Inflammatory macrophage (primary cell): Measurements from ENCODE around the gene USP28.
A peak's percentile ranks its signal among the peaks of the same experiment; 100 is the strongest.
"Not testable (repeated sequence)": the region's sequence is repeated elsewhere in the genome, so short reads cannot be mapped to it uniquely, and the experiment has no call there.

Source experiments
- DNase-seq, 2 donors: peaks; one replicate each; pipeline ENCODE4 v3.0.0-alpha.2; 2020 to 2022

The USP28 gene

DNA sequence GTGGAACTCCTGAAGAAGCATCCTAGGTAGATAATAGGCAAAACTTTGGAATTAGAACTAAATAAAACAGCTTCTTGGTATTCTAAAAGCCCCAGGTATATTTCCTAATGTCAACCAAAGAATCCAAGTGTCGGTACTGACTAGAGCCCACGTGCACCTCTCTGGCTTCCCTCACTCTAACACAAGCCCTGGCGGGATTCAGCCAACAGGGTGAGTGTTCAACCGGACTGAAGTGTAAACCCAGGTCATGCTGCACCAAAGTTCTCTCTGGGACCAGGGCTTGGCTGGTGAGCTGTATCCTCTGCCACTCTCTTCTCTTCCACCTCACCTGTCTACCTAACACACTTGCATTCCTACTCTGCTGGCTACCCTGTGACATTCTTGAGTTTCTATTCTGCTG lies 40.1 kb downstream of the USP28 start:
- DNase-seq, result no peak

GRCh38 chr11:113833151-113833550 lies 42.2 kb downstream of the USP28 start:
- DNase-seq, result no peak

- no peak for DNase-seq
These were observed 44.1 kb downstream of the USP28 start for GRCh38 chr11:113831314-113831713.

DNA sequence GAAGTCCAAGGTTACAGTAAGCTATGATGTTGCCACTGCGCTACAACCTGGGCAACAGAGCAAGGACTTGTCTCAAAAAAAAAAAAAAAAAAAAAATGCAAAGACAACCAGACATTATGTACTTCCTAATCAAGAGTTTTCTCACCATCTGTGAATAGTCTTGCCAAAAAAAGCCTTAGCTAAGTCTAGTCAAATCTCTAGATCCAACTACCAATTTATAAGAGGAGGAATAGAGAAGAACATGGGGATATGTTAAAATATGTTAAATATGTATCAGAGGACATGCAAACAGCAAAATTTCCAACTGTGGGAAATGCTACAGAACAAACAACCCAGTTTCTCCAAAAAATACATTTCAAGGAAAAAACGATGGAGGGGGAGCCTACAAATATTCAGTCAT lies 45.6 kb downstream of the USP28 start:
- DNase-seq, result no peak

DNA sequence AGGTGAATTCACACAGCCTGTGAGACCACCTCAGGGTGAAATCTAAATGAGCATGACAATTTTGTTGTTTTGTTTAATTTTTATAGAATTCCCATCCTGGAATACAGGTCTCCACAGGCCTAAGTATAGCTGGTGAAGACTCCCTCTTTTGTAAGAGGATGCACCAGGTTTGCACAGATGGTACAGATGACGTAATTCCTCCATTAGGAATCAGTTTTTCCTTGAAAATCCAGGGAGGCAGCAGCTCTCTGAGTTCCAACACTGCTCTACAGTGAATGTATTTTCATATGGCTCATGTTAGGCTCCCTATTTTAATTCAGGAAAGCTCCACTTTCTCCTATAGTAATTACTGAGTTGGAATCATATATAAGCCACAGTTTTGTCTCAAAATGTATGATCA lies 47.2 kb downstream of the USP28 start:
- no peak for DNase-seq

DNA sequence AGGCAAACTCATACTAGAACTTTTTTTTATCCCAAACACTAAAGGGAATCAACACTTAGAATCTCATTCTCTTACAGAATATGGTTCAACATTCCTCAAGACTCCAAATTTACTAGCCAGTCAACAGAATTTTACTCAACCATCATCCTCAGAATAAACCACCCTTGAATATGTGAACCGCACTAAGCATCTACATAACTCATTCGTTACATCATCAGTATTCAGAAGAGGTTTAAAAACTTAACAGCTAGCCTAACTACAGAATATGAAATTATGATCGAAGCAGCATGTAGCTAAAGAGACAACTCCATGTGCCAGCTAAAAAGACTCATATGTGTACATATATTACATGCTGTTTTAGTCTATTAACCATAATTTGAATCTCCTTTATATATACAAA lies 47.9 kb downstream of the USP28 start:
- DNase-seq, result no peak

GRCh38 chr11:113818426-113818825 lies 56.9 kb downstream of the USP28 start:
- DNase-seq, result no peak

GRCh38 chr11:113817626-113818025 lies 57.7 kb downstream of the USP28 start:
- no peak for DNase-seq

- no peak for DNase-seq
These were observed 58.2 kb downstream of the USP28 start for GRCh38 chr11:113817162-113817561.

GRCh38 chr11:113814181-113814580 lies 61.2 kb downstream of the USP28 start:
- DNase-seq, result no peak

DNA sequence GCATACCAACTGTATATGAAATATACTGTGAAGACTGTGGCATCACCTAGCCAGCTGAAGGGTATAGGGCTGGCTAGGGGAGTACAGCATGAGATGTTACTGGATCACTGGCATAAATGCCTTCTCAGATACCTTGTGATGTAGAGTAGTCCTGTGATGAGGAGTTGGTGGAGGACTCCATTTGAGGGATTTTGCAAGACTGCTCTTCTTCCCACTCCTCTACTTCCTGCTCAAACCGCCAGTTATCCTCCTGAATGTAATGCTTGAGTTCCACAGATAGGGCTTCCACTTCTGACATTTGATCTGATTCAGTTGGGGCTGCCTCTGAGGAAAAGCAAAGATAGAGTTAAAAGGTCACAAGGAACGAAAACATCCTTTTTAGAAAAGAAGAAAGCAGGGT lies 66.4 kb downstream of the USP28 start:
- DNase-seq, result peak; percentile 45 to 60

DNA sequence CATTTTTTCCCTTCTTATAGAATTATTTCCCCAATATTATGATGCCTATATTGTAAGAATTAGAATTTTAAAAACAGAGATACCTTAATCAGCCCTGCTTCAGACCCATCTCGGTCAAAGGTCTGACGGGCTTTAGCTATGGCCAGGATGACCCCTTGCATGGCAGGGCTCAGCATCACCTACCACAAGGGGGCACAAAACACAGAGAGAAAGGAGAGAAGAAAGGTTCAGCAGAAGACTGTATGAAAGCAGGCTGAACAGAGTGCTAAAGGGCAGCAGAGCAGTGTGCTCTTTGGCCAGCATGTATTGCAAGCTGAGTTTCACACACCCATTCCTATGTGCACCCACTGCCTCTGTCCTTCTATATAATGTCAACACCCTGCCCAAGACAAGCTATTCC lies 69.0 kb downstream of the USP28 start:
- peak in 1 of 2 donors; percentile 3 for DNase-seq

DNA sequence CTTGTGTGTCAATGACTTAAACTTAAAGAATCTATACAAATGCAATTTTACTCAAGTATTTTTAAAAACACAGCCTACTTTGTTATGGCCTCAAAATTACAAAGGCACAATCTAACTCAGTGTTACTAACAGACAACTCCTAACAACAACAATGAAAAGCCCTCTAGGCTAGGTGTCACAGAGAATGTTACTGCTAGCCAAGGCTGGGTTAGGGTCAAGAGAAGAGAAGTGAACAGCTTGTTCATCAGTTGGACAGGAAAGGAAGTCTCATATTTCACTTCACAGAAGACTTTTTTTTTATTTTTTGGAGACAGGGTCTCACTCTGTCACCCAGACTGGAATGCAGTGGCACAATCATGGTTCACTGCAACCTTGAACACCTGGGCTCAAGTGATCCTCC lies 69.7 kb downstream of the USP28 start:
- DNase-seq, result no peak

- DNase-seq, result no peak
These were observed 72.8 kb downstream of the USP28 start for GRCh38 chr11:113802621-113803020.

DNA sequence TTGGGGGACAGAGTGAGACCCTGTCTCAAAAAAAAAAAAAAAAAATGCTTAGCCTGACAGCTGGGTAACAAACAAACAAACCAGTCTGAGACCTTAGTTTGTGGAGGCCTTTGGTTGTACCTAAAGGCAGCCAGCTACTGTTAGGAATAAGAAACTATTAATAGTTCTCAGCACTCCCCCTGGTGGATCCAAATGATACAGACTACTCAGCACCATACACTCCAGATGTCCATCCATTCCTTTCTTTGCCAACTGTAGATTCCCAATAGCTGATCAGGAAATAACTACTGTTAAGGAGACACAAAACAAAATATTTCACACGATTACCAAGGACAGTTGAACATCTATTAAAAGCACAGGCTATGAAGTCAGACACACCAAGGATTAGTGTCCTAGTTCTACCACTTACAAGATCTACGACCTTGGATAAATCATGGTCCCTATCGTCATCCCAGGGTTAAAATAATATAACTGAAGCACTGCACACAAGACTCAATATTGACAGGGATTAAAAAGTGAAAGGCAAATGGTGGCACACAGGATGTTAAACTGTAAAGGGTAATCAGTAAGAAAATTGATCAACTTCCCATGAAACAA lies 78.6 kb downstream of the USP28 start:
- DNase-seq, result peak; percentile 11 to 27

DNA sequence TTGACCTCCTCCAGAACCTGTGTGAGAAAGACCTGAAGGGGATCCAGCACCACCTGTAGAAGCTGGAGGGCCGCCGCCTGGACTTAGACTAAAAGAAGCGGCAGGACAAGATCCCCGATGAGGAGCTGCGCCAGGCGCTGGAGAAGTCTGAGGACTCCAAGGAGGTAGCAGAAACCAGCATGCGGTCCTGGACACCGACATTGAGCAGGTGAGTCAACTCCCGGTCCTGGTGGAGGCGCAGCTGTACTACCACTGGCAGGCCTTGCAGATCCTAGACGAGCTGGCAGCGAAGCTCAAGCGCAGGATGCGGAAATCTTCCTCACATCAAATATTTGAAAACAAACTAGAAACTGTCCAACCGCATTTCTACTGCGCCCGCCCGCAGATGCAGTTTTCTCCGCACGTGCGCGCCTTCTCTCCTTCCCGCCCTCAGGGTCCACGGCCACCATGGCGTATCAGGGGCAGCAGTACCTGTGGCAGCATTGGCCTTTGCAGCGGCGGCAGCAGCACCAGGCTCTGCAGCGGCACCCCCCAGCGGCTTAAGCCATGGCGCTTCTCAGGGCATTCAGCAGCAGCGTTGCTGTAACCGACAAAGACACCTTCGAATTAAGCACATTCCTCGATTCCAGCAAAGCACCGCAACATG lies 85.6 kb downstream of the USP28 start:
- DNase-seq, result no peak

DNA sequence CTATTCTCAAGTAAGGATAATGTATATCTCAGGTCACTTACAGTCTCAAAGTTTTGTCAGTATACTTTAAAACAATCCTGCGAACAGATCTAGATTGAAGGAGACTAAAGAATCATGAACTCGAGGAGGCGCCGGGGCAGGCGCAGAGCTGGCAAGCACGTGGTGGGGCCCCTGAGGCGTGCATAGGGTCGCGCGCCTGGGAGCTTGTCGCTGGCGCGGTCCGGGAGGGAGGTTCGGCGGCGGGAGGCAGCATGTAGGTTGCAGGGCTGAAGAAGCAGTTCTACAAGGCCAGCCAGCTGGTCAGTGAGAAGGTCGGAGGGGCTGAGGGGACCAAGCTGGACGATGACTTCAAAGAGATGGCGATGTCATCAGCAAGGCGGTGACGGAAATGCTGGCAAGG lies 86.4 kb downstream of the USP28 start:
- not testable (repeated sequence) for DNase-seq

DNA sequence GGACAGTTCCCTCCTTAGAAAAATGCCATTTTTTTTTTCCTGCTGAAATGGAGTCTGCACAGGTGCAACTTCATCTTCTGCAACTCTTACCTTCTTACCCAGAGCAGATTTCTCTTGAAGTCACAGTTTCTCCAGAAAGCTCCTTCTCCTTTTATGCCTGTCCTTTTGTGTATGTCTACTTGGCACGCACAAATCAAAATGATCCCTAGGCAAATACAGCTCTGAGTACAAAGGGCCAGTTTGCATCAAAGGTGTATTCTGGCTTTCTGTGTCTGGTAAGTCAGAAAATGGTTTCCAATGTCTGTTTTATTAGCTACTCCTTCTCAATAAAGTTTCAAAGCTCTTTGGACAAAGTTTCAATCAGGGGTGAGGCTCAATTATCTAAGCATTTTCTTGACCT lies 93.2 kb downstream of the USP28 start:
- no peak for DNase-seq

DNA sequence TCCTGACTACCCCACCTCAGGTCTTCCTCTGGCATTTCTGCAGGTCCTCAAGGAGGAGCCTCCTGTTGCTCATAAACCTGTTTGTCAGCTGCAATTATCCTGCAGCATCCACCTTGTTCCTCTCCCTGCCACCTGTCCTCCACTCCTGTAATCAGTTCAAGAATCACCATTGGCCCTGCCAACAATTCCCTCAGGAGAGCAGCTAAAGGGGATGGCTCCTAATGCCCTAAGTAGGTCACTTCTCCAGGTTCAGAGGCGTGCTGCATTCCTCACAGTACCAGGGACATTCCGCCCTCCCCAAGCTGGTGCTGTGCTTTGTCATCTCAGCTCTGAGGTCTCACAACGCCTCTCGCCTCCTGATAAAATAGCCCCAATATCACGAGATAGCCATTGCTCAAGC lies 93.7 kb downstream of the USP28 start:
- DNase-seq, result no peak

DNA sequence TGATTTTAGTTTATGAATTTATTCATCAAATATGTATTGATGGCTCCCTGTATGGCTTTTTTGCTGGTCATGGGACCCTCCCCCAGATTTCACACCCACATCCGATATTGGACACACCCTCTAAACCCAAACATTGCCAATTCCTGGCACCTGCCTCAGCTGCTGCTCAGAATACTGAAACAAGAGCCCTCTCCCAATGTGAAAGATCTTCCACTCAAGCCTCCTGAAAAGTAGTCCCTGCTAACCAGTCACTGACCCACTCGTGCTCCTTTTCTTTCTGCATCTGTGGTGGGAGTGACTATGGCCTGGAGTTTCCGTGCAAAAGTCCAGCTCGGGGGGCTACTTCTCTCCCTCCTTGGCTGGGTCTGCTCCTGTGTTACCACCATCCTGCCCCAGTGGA lies 95.9 kb downstream of the USP28 start, which contains the start of gene CLDN25:
Gene CLDN25 (plus strand): TSS at position 301 of the 400 bp plus-strand sequence. CDS start 0 bp downstream, at position 301.
- DNase-seq, result no peak

GRCh38 chr11:113778111-113778910 lies 97.1 kb downstream of the USP28 start:
- peak in 1 of 2 donors; percentile 29 for DNase-seq

- DNase-seq, result no peak
These were observed 101.2 kb downstream of the USP28 start for GRCh38 chr11:113774174-113774503.

DNA sequence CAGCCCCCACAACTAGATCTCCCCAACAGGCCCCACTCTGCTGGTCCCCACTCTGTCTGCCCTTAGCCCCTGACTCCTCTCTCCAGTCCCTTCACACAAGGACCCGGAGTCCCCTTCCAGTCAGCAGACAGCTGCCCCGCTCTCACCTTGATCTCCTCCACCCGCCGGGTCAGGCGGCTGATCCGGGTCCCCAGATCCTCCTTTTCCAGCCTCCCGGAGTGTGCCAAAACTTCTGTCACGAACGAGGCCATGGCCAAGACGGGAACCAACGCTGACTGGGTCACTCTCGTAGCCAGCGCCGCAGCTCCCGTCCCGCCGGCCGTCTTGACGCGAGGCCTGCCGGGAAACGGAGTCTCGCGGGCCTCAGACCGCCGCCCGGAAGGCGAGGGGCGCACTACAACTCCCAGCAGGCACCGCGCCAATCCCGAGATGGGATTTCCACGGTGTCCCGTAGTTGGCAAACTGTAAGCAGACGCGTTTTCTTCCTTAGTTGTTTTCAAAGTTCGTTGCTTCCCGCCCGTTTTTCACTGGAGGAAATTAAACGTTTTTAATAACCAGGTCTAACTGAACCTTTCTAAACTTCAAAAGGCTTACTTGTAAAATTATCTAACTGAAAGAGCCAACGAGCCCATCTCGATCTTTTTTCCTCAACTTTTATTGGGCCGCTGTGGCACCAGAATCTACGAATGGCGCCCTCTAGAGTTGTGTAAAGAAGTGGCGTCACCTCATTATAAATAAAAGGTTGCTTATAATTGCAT lies 101.8 kb downstream of the USP28 start, which contains the start of gene ZW10:
Gene ZW10 (minus strand): TSS at position 277 of the 758 bp plus-strand sequence. CDS start 26 bp downstream, at position 251.
- peak; percentile 97 to 98 for DNase-seq
